ENCODE results near the gene LLPH.

Gene LLPH

GRCh38 chr12:66141299-66141698, 10.7 kb upstream of the LLPH start:
- no peak for DNase-seq

DNA sequence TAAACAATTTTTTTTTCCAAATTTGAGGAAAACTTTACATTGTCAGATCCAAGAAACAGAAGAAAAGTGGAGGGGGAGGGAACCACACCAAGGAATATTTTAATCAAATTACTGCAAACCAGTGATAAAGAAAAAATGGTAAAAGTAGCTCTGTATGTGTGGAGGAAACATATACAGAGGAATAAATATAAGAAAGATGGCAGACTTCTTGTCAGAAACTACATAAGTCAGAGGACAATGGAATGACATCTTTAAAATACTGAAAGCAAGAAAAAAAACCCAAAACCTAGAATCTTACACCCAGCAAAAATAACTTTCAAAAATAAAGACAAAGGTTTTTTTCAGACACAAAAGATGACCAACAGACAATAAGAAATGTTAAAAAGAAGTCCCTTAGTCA, 10.2 kb upstream of the LLPH start:
- DNase-seq: peak; percentile 20

GRCh38 chr12:66139328-66139727, 8.8 kb upstream of the LLPH start:
- DNase-seq: no peak

DNA sequence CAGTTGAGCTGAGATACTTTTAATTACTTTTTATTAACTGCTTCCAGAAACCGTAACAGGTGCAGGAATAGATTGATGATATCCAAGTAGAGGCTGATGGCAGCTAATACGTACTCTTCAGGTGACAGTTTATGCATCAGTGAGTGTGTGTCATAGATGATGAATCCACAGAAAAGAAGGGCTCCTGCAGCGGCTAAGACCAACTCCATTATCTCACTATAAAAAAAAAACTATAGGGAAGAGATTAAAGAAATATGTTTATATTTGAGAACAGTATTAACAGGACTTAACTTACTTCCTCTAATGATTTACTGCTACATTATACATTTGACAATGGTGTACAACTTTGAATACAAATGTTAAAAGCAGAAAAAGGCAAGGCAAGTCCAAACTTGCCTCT, 7.4 kb upstream of the LLPH start:
- DNase-seq: no peak

DNA sequence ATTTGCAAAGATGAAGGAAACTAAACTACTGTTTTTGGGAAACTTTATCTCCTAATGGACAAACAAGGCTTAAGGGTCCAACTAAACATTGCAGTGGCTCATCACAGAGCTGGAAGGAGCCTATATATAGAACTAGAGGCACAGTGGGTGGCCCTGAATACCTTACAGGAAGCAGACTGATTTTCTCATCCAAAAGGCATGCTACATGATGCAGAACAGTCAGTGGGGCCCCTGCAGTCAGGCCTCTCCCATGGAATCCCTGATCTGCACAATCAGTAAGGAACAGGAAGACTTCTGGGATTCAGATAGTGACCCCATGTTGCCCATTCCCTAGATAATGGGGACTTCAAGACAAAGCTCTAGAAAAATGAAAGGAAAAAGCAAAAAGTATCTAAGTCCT, 1.9 kb upstream of the LLPH start:
- no peak for DNase-seq

DNA sequence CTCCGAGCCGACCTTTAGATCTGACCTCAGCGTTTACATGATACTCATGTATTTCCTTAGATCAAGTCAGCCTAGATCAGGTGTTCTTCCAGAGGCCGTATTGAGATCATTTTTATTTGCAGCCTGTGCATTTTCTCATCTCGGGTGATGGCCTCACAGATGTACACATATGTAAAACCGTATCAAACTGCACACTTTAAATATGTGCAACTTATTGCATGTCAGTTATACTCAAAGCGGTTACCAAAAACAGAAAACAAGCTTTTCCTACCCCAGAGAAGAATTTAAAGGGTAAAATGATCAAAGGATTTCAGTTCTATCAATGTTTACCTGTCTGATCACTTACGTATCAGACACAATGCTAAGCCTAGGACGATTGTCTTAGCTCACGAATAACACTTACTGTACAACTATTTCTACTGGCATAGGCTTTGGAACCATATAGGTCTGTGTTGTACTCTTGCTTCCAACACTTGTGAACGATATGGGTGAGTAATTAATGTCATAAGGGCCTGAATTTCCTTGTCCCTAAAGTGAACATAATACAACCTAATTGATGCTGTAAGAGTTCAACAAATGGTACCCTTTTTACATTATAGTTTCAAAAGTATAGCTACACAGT, 628 bp upstream of the LLPH start:
- no peak for DNase-seq

DNA sequence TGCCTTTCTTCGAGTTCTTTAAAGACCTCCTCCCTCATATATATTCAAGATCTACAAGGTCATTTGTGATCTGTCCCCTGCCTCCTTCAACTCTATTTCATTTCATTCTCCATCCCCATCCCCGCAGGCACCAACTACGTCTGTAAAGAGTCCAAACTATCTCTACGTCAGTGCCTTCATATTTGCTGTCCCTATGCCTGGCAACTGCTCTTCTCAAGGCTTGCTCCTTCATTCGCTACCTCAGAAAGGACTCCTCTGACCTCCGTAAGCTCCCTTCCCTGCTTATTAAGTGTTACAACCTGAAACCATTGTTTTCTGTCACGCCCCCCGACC, 650 bp downstream of the LLPH start:
- DNase-seq: no peak

GRCh38 chr12:66127650-66128049, 2.9 kb downstream of the LLPH start:
- peak; percentile 60 for DNase-seq

DNA sequence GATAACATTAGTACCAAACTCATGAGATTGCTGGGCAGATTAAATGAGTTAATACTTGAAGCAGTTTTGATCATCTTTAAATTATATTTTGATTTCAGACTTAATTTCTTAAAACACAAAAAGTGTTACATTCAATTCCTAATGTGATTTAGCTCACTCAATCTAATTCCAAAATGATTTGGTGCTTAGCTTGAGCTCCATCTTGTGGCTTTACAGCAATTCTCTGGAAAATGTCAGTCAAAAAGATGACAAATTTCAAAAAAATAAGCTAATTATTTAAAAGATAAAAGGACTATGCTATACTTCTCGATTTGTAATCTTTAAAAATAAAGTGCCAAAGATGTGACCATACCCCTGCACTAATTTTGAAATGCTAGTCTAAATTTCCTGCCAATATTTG, 10.1 kb downstream of the LLPH start:
- no peak for DNase-seq

DNA sequence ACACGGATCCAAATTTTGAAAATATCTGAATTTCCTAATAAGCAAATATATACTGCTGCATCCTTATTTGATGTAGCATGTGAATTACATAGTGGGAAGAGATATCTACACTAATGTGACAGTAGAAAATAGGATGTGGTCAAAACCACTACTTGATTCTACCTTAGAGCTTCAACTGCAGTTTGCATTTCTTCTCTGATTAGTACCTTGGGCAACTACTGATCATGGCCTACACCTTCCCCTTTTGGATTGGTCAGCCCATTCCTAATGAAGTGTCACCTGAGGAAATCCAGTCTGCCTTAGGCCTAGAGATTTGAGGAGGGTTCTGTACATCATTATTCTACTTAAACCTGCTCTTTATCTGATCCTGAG, 10.7 kb downstream of the LLPH start:
- no peak for DNase-seq

GRCh38 chr12:66119229-66119869, 11.2 kb downstream of the LLPH start:
- no peak for DNase-seq

DNA sequence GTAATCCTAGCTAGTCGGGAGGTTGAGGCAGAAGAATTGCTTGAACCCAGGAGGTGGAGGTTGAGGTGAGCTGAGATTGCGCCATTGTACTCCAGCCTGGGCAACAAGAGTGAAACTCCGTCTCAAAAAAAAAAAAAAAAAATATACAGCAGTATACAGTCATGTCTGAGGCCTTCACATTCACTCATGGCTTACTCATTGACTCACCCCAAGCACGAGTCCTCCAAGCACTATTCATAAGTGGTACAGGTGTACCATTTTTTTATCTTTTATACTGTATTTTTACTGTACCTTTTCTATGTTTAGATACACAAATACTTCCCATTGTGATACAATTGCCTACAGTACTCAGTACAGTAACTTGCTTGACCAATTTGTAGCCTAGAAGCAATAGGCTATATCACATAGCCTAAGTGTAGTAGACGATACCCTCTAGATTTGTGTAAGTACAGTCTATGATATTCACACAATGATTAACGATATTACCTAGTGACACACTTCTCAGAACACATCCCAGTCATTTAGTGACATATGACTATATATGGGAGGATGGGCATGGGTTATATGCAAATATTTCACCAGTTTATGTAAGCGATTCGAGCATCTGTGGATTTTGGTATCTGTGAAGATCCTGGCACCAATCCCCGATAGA, 12.2 kb downstream of the LLPH start:
- no peak for DNase-seq

DNA sequence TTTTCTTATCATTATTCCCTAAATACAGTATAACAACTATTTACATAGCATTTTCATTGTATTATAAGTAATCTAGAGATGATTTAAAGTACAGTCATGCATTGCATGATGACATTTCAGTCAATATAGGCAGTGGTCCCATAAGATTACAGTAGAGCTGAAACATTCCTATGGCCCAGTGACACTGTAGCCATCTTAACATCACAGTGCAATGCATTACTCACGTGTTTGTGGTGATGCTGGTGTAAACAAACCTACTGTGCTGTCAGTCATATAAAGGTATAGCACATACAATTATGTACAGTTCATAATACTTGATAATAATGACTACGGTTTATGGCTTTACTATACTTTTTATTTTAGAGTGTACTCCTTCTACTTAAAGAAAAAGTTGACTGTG, 13.3 kb downstream of the LLPH start:
- DNase-seq: no peak

GRCh38 chr12:66115071-66115600, 15.4 kb downstream of the LLPH start:
- no peak for DNase-seq

DNA sequence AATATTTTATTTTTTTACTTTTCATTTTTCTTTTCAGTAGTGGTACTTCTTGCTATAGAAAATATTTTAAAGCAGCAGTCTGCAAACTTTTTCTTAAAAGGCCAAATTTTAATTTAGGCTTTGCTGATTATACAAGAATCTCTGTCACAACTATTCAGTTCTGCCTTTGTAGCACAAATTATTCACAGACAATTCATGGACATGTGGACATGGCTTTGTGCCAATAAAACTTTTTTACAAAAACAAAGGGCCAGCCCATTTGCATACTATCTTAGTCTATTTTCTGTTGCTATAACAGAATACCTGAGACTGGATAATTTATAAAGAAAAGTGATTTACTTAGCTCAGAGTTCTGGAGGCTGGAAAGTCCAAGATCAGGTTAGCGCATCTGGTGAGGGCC, 17.1 kb downstream of the LLPH start:
- DNase-seq: no peak

DNA sequence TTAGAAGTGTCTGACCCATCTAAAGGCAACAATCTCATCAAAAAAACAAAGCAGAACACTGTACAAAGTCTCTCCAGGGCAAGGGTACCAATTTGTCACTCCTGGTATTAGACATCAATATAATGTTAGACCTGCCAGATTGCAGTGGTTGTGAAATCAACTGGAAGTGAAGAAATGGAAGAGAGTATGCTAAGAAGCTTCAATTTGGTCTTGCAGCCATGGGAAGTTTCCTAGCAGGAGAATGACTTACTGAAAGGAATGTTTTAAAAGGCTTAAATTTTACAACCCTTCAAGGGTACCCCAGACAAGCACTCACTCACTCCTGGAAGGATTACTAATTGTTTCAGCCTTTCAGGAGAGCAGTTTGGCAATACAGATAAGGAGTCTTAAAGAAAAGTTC, 18.9 kb downstream of the LLPH start:
- no peak for DNase-seq

- DNase-seq: no peak
These were observed 21.5 kb downstream of the LLPH start for GRCh38 chr12:66109056-66109455.

GRCh38 chr12:66108386-66108785, 22.2 kb downstream of the LLPH start:
- no peak for DNase-seq

DNA sequence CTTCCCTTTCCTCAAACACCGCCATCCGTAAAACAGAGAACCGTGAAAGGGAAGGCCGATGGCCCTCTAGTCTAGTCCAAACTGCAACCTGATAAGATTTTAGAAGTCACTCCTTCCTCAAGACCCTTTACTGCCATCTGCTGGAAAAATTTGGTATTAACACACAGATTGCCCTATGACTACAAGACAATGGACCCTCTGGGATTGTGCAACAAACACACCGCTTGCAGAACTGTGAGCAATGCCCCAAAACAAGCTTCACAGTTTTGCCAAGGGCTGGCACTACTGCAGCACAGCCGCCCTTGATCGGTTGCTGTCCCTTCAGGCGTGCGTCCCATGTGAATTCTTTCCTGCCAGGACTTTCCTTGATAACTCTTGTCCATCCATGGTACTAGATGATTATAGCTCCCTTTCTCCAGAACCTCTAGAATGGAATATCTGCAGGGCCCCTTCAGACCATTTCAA, 23.1 kb downstream of the LLPH start:
- DNase-seq: peak; percentile 91

- DNase-seq: no peak
These were observed 27.3 kb downstream of the LLPH start for GRCh38 chr12:66103016-66103913.

- no peak for DNase-seq
These were observed 37.8 kb downstream of the LLPH start for GRCh38 chr12:66092559-66093269.

- DNase-seq: no peak
These were observed 40.4 kb downstream of the LLPH start for GRCh38 chr12:66090157-66090556.
